ENCODE measurements around the gene ITPR3. TPM values are rescaled to one million over a fixed set of nuclear protein-coding genes. Genes with fewer than 3 reads are reported as not detected.

Gene ITPR3
- total and polyA plus RNA-seq, 4 donors: 0.49 to 2.8 (median 0.71) TPM

DNA sequence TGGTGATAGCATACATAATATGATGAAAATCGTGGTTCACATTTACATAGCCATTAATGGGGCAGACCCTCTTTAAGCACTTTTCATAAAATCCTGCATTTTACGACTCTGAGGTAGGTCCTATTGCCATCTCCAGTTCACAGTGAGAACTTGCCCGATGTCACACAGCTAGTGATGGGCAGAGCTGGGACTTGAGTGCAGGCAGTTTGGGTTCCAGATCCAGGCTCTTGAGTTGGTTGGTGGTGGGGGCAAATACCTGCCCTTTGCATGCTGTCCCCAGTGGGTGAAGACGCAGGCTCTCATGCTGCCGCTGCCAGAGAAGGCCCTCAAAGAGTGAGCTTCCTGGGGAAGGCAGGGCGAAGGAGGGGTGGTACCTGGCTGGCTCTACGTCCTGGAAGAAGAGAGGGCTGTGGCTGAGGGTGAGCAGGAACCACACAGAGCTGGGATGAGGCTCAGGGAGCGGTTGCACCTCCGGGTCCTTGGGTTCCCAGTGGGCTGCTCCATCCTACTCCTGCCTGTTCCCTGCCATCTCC is 34.9 kb upstream of the ITPR3 start:
- no peak for TF ChIP-seq TAF1 (conservative IDR thresholded peaks at IDR 0.05)
- TF ChIP-seq HNF4G (IDR thresholded peaks at IDR 0.05): no peak
- TF ChIP-seq RAD21 (IDR thresholded peaks at IDR 0.05): no peak
- no peak for TF ChIP-seq RXRA (IDR thresholded peaks at IDR 0.05)
- TF ChIP-seq, protein P1, sequence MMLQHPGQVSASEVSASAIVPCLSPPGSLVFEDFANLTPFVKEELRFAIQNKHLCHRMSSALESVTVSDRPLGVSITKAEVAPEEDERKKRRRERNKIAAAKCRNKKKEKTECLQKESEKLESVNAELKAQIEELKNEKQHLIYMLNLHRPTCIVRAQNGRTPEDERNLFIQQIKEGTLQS (IDR thresholded peaks at IDR 0.05): no peak
- no peak for TF ChIP-seq JUND (IDR thresholded peaks at IDR 0.05)
- no peak for TF ChIP-seq NR2F2 (IDR thresholded peaks at IDR 0.05)
- no peak for TF ChIP-seq HNF4A (conservative IDR thresholded peaks at IDR 0.05)
- no peak for TF ChIP-seq YY1 (IDR thresholded peaks at IDR 0.05)
- no peaks in the 10 kb centered on the region for H3K36me3 ChIP-seq (ENCODE audit: control insufficient read depth in 4 of 4, insufficient read depth in 3 of 4, low read depth in 1 of 4, low read length in 3 of 4)
- H3K4me3 ChIP-seq (ENCODE audit: low read depth in 1 of 3, low read length in 3 of 3): no peak overlapping the region
- H3K9ac ChIP-seq (ENCODE audit: low read depth in 1 of 2, low read length in 2 of 2): no peak overlapping the region
- DNase-seq (ENCODE audit: low spot score): no peak
- no peaks in the 10 kb centered on the region for H3K27me3 ChIP-seq (ENCODE audit: control insufficient read depth in 4 of 4, insufficient read depth in 4 of 4, low read length in 3 of 4)
- peaks cover 0 to 5% (median 2%) of the 10 kb centered on the region in 4 donors for H3K4me1 ChIP-seq (ENCODE audit: control insufficient read depth in 4 of 4, insufficient read depth in 4 of 4, low read length in 3 of 4)
- WGBS: 79% methylated on average over 9 of the region's 9 CpGs
- H3K9me3 ChIP-seq (ENCODE audit: control insufficient read depth in 4 of 4, low read length in 3 of 4): no peaks in the 10 kb centered on the region
- H3K27ac ChIP-seq (ENCODE audit: low read depth in 1 of 2, low read length in 2 of 2): no peak overlapping the region

DNA sequence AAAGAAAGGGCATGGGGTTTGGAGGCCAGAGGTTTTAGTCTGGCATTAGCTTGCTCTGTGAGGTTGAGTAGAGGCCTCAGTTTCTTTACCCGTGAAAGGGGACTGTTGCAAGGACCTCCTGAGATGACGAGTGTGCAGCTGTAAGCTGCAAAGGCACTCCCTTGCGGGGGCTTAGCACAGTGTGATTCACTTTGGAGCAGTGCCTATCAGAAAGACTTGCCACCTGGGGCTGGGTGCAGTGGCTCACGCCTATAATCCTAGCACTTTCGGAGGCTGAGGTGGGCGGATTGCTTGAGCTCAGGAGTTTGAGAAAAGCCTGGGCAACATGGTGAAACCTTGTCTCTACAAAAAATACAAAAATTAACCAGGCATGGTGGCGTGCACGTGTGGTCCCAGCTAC is 33.6 kb upstream of the ITPR3 start:
- H3K27me3 ChIP-seq (ENCODE audit: control insufficient read depth in 4 of 4, insufficient read depth in 4 of 4, low read length in 3 of 4): no peaks in the 10 kb centered on the region
- H3K4me3 ChIP-seq (ENCODE audit: low read depth in 1 of 3, low read length in 3 of 3): no peak overlapping the region
- H3K27ac ChIP-seq (ENCODE audit: low read depth in 1 of 2, low read length in 2 of 2): no peak overlapping the region
- H3K36me3 ChIP-seq (ENCODE audit: control insufficient read depth in 4 of 4, insufficient read depth in 3 of 4, low read depth in 1 of 4, low read length in 3 of 4): no peaks in the 10 kb centered on the region
- peaks cover 0 to 5% (median 2%) of the 10 kb centered on the region in 4 donors for H3K4me1 ChIP-seq (ENCODE audit: control insufficient read depth in 4 of 4, insufficient read depth in 4 of 4, low read length in 3 of 4)
- no peak for TF ChIP-seq HNF4G (IDR thresholded peaks at IDR 0.05)
- no peak for TF ChIP-seq TAF1 (conservative IDR thresholded peaks at IDR 0.05)
- TF ChIP-seq, protein P2, sequence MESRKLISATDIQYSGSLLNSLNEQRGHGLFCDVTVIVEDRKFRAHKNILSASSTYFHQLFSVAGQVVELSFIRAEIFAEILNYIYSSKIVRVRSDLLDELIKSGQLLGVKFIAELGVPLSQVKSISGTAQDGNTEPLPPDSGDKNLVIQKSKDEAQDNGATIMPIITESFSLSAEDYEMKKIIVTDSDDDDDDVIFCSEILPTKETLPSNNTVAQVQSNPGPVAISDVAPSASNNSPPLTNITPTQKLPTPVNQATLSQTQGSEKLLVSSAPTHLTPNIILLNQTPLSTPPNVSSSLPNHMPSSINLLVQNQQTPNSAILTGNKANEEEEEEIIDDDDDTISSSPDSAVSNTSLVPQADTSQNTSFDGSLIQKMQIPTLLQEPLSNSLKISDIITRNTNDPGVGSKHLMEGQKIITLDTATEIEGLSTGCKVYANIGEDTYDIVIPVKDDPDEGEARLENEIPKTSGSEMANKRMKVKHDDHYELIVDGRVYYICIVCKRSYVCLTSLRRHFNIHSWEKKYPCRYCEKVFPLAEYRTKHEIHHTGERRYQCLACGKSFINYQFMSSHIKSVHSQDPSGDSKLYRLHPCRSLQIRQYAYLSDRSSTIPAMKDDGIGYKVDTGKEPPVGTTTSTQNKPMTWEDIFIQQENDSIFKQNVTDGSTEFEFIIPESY (IDR thresholded peaks at IDR 0.05): no peak
- TF ChIP-seq, protein P3, sequence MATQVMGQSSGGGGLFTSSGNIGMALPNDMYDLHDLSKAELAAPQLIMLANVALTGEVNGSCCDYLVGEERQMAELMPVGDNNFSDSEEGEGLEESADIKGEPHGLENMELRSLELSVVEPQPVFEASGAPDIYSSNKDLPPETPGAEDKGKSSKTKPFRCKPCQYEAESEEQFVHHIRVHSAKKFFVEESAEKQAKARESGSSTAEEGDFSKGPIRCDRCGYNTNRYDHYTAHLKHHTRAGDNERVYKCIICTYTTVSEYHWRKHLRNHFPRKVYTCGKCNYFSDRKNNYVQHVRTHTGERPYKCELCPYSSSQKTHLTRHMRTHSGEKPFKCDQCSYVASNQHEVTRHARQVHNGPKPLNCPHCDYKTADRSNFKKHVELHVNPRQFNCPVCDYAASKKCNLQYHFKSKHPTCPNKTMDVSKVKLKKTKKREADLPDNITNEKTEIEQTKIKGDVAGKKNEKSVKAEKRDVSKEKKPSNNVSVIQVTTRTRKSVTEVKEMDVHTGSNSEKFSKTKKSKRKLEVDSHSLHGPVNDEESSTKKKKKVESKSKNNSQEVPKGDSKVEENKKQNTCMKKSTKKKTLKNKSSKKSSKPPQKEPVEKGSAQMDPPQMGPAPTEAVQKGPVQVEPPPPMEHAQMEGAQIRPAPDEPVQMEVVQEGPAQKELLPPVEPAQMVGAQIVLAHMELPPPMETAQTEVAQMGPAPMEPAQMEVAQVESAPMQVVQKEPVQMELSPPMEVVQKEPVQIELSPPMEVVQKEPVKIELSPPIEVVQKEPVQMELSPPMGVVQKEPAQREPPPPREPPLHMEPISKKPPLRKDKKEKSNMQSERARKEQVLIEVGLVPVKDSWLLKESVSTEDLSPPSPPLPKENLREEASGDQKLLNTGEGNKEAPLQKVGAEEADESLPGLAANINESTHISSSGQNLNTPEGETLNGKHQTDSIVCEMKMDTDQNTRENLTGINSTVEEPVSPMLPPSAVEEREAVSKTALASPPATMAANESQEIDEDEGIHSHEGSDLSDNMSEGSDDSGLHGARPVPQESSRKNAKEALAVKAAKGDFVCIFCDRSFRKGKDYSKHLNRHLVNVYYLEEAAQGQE (IDR thresholded peaks at IDR 0.05): no peak
- TF ChIP-seq EGR1 (IDR thresholded peaks at IDR 0.05; ENCODE audit: low read depth in 2 of 2): no peak
- no peak for TF ChIP-seq RAD21 (IDR thresholded peaks at IDR 0.05)
- TF ChIP-seq, protein P1 (IDR thresholded peaks at IDR 0.05): no peak
- TF ChIP-seq NR2F2 (IDR thresholded peaks at IDR 0.05): no peak
- no peak for TF ChIP-seq YY1 (IDR thresholded peaks at IDR 0.05)
- TF ChIP-seq HNF4A (conservative IDR thresholded peaks at IDR 0.05): no peak
- TF ChIP-seq, protein P4, sequence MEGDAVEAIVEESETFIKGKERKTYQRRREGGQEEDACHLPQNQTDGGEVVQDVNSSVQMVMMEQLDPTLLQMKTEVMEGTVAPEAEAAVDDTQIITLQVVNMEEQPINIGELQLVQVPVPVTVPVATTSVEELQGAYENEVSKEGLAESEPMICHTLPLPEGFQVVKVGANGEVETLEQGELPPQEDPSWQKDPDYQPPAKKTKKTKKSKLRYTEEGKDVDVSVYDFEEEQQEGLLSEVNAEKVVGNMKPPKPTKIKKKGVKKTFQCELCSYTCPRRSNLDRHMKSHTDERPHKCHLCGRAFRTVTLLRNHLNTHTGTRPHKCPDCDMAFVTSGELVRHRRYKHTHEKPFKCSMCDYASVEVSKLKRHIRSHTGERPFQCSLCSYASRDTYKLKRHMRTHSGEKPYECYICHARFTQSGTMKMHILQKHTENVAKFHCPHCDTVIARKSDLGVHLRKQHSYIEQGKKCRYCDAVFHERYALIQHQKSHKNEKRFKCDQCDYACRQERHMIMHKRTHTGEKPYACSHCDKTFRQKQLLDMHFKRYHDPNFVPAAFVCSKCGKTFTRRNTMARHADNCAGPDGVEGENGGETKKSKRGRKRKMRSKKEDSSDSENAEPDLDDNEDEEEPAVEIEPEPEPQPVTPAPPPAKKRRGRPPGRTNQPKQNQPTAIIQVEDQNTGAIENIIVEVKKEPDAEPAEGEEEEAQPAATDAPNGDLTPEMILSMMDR (IDR thresholded peaks at IDR 0.05; ENCODE audit: low read depth, low read length, missing input control): no peak
- TF ChIP-seq, protein P5, sequence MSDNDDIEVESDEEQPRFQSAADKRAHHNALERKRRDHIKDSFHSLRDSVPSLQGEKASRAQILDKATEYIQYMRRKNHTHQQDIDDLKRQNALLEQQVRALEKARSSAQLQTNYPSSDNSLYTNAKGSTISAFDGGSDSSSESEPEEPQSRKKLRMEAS (IDR thresholded peaks at IDR 0.05): no peak
- H3K9ac ChIP-seq (ENCODE audit: low read depth in 1 of 2, low read length in 2 of 2): no peak overlapping the region
- no peak for DNase-seq (ENCODE audit: low spot score)
- H3K9me3 ChIP-seq (ENCODE audit: control insufficient read depth in 4 of 4, low read length in 3 of 4): no peaks in the 10 kb centered on the region
- 93% methylated on average over 8 of the region's 8 CpGs for WGBS
